Measurements from ENCODE around the gene SIGLEC11.

- TF ChIP-seq CTCF (IDR thresholded peaks at IDR 0.05) (no peak), POLR2A (IDR thresholded peaks at IDR 0.05) (no peak), EP300 (IDR thresholded peaks at IDR 0.05) (no peak)
These were observed 54.0 kb downstream of the SIGLEC11 start for GRCh38 chr19:49906879-49907564.
